ENCODE measurements around the gene AMFR.
"Not testable (repeated sequence)": the region's sequence is repeated elsewhere in the genome, so short reads cannot be mapped to it uniquely, and the experiment has no call there.

Gene AMFR

DNA sequence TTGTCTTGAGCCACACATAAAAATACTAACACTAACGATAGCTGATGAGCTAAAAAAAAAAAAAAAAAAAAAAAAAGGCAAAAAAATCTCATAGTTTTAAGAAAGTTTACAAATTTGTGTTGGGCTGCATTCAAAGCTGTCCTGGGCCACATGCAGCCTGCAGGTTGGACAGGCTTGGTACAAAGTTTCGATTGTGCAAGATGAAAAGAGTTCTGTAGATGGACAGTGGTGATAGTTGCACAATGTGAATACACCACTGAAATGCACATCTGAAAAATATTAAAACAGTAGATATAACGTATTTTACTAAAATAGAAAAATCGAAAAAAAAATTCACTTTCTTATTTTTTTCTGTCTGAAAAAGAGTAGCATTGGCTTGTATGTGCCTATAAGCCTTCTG lies 42.9 kb downstream of the AMFR start:
- no peak for TF ChIP-seq ZNF843 (tag by site-specific recombination; IDR thresholded peaks at IDR 0.05)
- TF ChIP-seq ZNF155 (tag by site-specific recombination; IDR thresholded peaks at IDR 0.05) = no peak
- no peak for TF ChIP-seq KLF16 (tag by site-specific recombination; IDR thresholded peaks at IDR 0.05)
- no peak for TF ChIP-seq ZNF19 (tag by site-specific recombination; IDR thresholded peaks at IDR 0.05; ENCODE audit: low read depth)
- TF ChIP-seq ZFP41 (tag by site-specific recombination; IDR thresholded peaks at IDR 0.05; ENCODE audit: borderline replicate concordance) = no peak
- no peak for TF ChIP-seq ZNF501 (tag by site-specific recombination; IDR thresholded peaks at IDR 0.05)
- TF ChIP-seq, protein P1, sequence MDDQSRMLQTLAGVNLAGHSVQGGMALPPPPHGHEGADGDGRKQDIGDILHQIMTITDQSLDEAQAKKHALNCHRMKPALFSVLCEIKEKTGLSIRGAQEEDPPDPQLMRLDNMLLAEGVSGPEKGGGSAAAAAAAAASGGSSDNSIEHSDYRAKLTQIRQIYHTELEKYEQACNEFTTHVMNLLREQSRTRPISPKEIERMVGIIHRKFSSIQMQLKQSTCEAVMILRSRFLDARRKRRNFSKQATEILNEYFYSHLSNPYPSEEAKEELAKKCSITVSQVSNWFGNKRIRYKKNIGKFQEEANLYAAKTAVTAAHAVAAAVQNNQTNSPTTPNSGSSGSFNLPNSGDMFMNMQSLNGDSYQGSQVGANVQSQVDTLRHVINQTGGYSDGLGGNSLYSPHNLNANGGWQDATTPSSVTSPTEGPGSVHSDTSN (CRISPR knock-in tag; IDR thresholded peaks at IDR 0.05) = no peak
- TF ChIP-seq, protein P2, sequence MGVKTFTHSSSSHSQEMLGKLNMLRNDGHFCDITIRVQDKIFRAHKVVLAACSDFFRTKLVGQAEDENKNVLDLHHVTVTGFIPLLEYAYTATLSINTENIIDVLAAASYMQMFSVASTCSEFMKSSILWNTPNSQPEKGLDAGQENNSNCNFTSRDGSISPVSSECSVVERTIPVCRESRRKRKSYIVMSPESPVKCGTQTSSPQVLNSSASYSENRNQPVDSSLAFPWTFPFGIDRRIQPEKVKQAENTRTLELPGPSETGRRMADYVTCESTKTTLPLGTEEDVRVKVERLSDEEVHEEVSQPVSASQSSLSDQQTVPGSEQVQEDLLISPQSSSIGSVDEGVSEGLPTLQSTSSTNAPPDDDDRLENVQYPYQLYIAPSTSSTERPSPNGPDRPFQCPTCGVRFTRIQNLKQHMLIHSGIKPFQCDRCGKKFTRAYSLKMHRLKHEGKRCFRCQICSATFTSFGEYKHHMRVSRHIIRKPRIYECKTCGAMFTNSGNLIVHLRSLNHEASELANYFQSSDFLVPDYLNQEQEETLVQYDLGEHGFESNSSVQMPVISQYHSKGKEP (tag by site-specific recombination; IDR thresholded peaks at IDR 0.05) = no peak
- no peak for TF ChIP-seq BCL11A (tag by site-specific recombination; IDR thresholded peaks at IDR 0.05; ENCODE audit: low read depth)
- TF ChIP-seq ZNF776 (tag by site-specific recombination; IDR thresholded peaks at IDR 0.05; ENCODE audit: borderline replicate concordance) = no peak
- H3K27ac ChIP-seq (ENCODE audit: extremely low read depth, low read depth, low read length) = no peak overlapping the region
- H3K4me1 ChIP-seq (ENCODE audit: control insufficient read depth, insufficient read depth, low read length) = no peaks in the 10 kb centered on the region
- ChIA-PET CTCF (interaction anchor here (0.6 to 2.1 kb wide), 3 partner anchors 26 to 32 kb away, joined by 3 to 11 read pairs (median 3); no protein-coding TSS in a partner anchor), POLR2A (interaction anchor here (0.6 to 1.8 kb wide), 7 partner anchors 12 to 237 kb away, joined by 3 to 7 read pairs (median 4); partner anchors contain the start of genes NUDT21 and OGFOD1)
- no peaks in the 10 kb centered on the region for H3K9me3 ChIP-seq (ENCODE audit: control insufficient read depth, insufficient read depth, low read depth, low read length)
- no peak overlapping the region for H3K4me3 ChIP-seq (ENCODE audit: low read depth, low read length)
- peaks cover 20 to 98% of the 10 kb centered on the region in 2 experiments; a peak in 2 of 3 replicates for H3K36me3 ChIP-seq (ENCODE audit: control insufficient read depth in 2 of 2, insufficient read depth in 1 of 2, low read length in 2 of 2)

DNA sequence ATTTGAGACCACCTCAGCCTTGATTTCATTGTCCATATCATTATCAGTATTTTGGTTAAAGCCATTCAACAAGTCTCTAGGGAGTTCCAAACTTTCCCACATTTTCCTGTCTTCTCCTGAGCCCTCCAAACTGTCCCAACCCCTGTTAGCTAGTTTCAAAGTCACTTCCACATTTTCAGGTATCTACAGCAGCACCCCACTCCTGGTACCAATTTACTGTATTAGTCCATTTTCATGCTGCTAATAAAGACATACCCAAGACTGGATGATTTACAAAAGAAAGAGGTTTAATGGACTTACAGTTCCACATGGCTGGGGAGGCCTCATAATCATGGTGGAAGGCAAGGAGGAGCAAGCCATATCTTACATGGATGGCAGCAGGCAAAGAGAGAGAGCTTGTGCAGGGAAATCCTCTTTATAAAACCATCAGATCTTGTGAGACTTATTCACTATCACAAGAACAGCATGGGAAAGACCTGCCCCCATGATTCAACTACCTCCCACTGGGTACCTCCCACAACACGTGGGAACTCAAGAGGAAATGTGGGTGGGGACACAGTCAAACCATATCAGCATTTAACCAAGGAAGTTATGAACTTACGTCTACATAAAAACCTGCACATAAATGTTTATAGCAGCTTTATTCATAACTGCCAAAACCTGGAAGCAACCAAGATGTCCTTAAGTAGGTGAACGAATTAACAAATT lies 44.4 kb downstream of the AMFR start:
- H3K9me3 ChIP-seq (ENCODE audit: control insufficient read depth, insufficient read depth, low read depth, low read length); H3K4me3 ChIP-seq (ENCODE audit: low read depth, low read length); POLR2A ChIA-PET; H3K27ac ChIP-seq (ENCODE audit: extremely low read depth, low read depth, low read length); H3K4me1 ChIP-seq (ENCODE audit: control insufficient read depth, insufficient read depth, low read length): not testable (repeated sequence)
- peak; percentile 98 for TF ChIP-seq ZNF707 (tag by site-specific recombination; IDR thresholded peaks at IDR 0.05)
- peak; percentile 49; the same call in 1 of the 2 replicates for TF ChIP-seq EGR2 (tag by site-specific recombination; IDR thresholded peaks at IDR 0.05; ENCODE audit: low read depth)
- peaks cover 16 to 86% of the 10 kb centered on the region in 2 experiments; a peak in 2 of 3 replicates for H3K36me3 ChIP-seq (ENCODE audit: control insufficient read depth in 2 of 2, insufficient read depth in 1 of 2, low read length in 2 of 2)
- CTCF ChIA-PET = interaction anchor here (1.7 kb wide), 1 partner anchor 9 kb away, joined by 5 read pairs; no protein-coding TSS in a partner anchor

DNA sequence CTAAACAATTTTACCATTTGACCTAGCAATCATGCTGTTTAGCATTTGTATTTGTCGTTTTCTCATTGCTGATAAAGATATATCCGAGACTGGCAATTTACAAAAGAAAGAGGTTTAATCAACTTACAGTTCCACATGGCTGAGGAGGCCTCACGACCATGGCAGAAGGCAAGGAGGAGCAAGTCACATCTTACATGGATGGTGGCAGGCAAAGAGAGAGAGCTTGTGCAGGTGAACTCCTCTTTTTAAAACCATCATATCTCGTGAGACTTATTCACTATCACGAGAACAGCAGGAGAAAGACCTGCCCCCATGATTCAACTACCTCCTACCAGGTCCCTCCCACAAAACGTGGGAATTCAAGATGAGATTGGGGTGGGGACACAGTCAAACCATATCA lies 46.3 kb downstream of the AMFR start:
- POLR2A ChIA-PET = not testable (repeated sequence)
- peaks cover 12 to 76% of the 10 kb centered on the region in 2 experiments; a peak in 2 of 3 replicates for H3K36me3 ChIP-seq (ENCODE audit: control insufficient read depth in 2 of 2, insufficient read depth in 1 of 2, low read length in 2 of 2)

DNA sequence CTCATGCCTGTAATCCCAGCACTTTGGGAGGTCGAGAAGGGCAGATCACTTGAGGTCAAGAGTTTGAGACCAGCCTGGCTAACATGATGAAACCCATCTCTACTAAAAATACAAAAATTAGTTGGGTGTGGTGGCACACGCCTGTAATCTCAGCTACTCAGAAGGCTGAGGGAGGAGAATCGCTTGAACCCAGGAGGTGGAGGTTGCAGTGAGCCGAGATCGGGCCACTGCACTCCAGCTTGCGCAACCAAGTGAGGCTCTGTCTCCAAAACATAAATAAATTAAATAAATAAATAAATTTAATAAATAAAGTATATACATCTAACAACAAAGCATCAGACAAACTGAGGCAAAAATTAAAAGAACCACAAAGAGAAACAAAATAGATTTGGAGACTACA lies 49.6 kb downstream of the AMFR start:
- H3K27ac ChIP-seq (ENCODE audit: extremely low read depth, low read depth, low read length); CTCF ChIA-PET; H3K9me3 ChIP-seq (ENCODE audit: control insufficient read depth, insufficient read depth, low read depth, low read length); POLR2A ChIA-PET; H3K4me3 ChIP-seq (ENCODE audit: low read depth, low read length): not testable (repeated sequence)
- Histone ChIP-seq H3K4me1 (ENCODE audit: control insufficient read depth, insufficient read depth, low read length) (peaks cover 22% of the 10 kb centered on the region), H3K36me3 (ENCODE audit: control insufficient read depth in 2 of 2, insufficient read depth in 1 of 2, low read length in 2 of 2) (peaks cover 7 to 46% of the 10 kb centered on the region in 2 experiments; a peak in 2 of 3 replicates)

More for the DNA sequence above, 46.3 kb downstream of the AMFR start:
- not testable (repeated sequence) for H3K27ac ChIP-seq (ENCODE audit: extremely low read depth, low read depth, low read length); H3K4me1 ChIP-seq (ENCODE audit: control insufficient read depth, insufficient read depth, low read length); H3K4me3 ChIP-seq (ENCODE audit: low read depth, low read length); H3K9me3 ChIP-seq (ENCODE audit: control insufficient read depth, insufficient read depth, low read depth, low read length)
- CTCF ChIA-PET = interaction anchor here (0.8 to 1.4 kb wide), 2 partner anchors 8 to 23 kb away, joined by 4 to 9 read pairs; no protein-coding TSS in a partner anchor
